Peyer's patch (tissue), 4 donors: ENCODE measurements around the gene MS4A2. TPM values are rescaled to one million over a fixed set of nuclear protein-coding genes. Genes with fewer than 3 reads are reported as not detected.
A peak's percentile ranks its signal among the peaks of the same experiment; 100 is the strongest.

Experiments used
- DNase-seq, 3 donors: peaks; one replicate each; pipeline ENCODE4 v3.0.0-alpha.2; 2017 to 2019
- H3K27ac ChIP-seq, 4 donors: fragments of 200-600 bp; sonication (generic); one replicate each; pipeline ENCODE4 v1.5.1; 2016 to 2019
- H3K27me3 ChIP-seq, 2 donors: fragments of 200-600 bp; sonication (generic); one replicate each; pipeline ENCODE4 v1.5.1; 2019
- H3K36me3 ChIP-seq, 3 donors: fragments of 200-600 bp; sonication (generic); one replicate each; pipeline ENCODE4 v1.5.1; 2016 to 2019
- H3K4me1 ChIP-seq, 4 donors: fragments of 200-600 bp; sonication (generic); one replicate each; pipeline ENCODE4 v1.5.1; 2016 to 2019
- H3K4me3 ChIP-seq, 4 donors: fragments of 200-600 bp; sonication (generic); 1 replicate in 3 of 4; 2 replicates in 1 of 4; pipeline ENCODE4 v1.5.1; 2016 to 2019; ENCODE audit warnings: mild to moderate bottlenecking in 1 of 4
- H3K9me3 ChIP-seq, 4 donors: fragments of 200-600 bp; sonication (generic); one replicate each; pipeline ENCODE4 v1.5.1; 2016 to 2019; ENCODE audit warnings: mild to moderate bottlenecking in 1 of 4
- POLR2A ChIP-seq, 2 donors: fragments of 450-650 bp; IDR thresholded peaks; one replicate each; pipeline ENCODE4 v1.5.1; 2017; ENCODE audit warnings: antibody characterized with exemption in 2 of 2, mild to moderate bottlenecking in 2 of 2, moderate library complexity in 2 of 2
- total RNA-seq, 4 donors: library from RNA; depleted of rRNA; stranded (reverse); fragments of >200 nt; gene quantifications; one replicate each; pipeline ENCODE4 v1.1.0, GENCODE V29; 2016
- TF ChIP-seq, protein P1 (sequence below), 6 experiments: fragments of 450-650 bp in 4 of 6; fragments of 200-600 bp in 2 of 6; sonication (generic) in 1 of 6; IDR thresholded peaks; one replicate each; pipeline ENCODE4 v1.5.1; 2017 to 2019; ENCODE audit warnings: antibody characterized with exemption in 6 of 6, mild to moderate bottlenecking in 3 of 6, moderate library complexity in 1 of 6

MS4A2 gene
- total RNA-seq, 4 donors from 2014 or later = 0.80 to 3.3 (median 1.0) TPM; not detected in 1

DNA sequence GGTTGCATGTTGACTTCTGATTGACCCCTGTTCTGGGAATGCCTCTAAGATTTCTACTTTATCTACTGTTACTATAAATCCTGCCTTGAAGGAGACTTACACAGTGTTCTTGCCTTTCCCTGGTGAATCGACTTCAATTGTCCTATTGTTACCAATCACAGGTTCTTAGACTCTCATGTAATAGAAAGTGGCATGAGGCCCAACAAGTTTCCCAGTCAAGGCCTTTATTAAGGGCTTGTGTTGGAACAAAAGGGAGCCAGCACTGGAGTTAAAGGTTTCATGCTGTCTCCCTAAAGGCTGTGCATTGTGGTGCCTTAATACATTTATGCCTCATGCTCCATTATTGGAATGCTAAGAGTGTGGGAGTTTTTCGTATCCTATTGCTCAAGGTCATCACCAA, 23.3 kb downstream of the MS4A2 start:
- Histone ChIP-seq H3K4me1 (peaks cover 0 to 11% (median 0%) of the 10 kb centered on the region in 4 donors), H3K4me3 (no peak overlapping the region), H3K27me3 (no peaks in the 10 kb centered on the region), H3K9me3 (no peaks in the 10 kb centered on the region), H3K36me3 (no peaks in the 10 kb centered on the region), H3K27ac (no peak overlapping the region)
- TF ChIP-seq, protein P1, sequence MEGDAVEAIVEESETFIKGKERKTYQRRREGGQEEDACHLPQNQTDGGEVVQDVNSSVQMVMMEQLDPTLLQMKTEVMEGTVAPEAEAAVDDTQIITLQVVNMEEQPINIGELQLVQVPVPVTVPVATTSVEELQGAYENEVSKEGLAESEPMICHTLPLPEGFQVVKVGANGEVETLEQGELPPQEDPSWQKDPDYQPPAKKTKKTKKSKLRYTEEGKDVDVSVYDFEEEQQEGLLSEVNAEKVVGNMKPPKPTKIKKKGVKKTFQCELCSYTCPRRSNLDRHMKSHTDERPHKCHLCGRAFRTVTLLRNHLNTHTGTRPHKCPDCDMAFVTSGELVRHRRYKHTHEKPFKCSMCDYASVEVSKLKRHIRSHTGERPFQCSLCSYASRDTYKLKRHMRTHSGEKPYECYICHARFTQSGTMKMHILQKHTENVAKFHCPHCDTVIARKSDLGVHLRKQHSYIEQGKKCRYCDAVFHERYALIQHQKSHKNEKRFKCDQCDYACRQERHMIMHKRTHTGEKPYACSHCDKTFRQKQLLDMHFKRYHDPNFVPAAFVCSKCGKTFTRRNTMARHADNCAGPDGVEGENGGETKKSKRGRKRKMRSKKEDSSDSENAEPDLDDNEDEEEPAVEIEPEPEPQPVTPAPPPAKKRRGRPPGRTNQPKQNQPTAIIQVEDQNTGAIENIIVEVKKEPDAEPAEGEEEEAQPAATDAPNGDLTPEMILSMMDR (IDR thresholded peaks at IDR 0.05) = no peak
- TF ChIP-seq POLR2A (IDR thresholded peaks at IDR 0.05) = no peak
- no peak for DNase-seq

DNA sequence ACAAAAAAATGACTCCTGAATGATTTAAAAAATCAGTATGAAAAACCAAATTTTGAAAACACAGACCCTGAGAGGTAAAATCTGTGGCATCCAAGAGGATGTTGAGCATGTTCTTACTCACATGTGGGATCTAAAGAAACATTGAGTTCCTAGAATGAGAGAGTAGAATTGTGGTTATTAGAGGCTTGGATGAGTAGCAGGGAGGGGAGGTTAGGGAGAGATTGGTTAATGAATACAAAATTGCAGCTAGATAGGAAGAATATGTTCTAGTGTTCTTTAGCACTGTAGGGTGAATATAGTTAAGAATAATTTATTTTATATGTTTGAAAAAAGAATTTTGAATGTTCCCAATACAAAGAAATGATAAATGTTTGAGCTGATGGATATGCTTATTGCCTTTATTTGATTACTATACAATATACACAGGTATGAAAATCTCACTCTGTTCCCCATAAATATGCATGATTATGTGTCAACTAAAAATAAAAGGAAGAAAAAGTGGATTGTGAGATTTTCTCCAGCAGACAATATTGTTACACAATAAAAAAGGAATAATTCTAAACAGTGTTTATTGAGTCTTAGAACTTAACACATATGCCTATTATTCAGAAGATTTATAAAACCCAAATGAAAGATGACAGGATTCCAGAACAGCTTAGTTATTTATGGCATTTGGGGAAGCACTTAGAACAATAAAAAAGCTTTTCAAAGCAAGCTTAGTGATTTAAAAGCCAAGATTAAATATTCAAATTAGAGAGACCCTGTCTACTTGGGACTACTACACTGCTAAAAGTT, 28.7 kb downstream of the MS4A2 start:
- no peaks in the 10 kb centered on the region for H3K9me3 ChIP-seq
- no peaks in the 10 kb centered on the region for H3K36me3 ChIP-seq
- no peak overlapping the region for H3K4me3 ChIP-seq
- H3K4me1 ChIP-seq = no peaks in the 10 kb centered on the region
- H3K27ac ChIP-seq = no peak overlapping the region
- DNase-seq = no peak
- no peaks in the 10 kb centered on the region for H3K27me3 ChIP-seq
- TF ChIP-seq, protein P1 (IDR thresholded peaks at IDR 0.05) = no peak
- TF ChIP-seq POLR2A (IDR thresholded peaks at IDR 0.05) = no peak

DNA sequence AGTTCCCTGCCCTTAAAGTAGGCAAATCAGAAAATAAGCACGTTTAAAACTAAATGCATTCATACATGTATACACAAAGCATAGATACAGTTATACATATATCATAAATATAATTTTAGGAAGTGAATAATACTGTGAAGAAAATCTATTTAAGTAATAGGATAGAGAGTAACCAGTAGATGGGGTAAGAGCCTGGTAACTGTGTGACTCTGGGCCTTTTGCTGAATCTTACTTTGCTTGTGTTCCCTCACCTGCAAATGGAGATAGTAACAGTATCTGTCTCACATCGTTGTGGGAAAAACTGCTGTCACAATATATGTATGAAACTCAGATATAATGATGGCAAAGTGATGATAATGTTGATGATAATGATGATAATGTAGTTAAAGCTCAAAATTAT, 29.9 kb downstream of the MS4A2 start:
- no peaks in the 10 kb centered on the region for H3K9me3 ChIP-seq
- no peaks in the 10 kb centered on the region for H3K4me1 ChIP-seq
- no peak for TF ChIP-seq POLR2A (IDR thresholded peaks at IDR 0.05)
- TF ChIP-seq, protein P1 (IDR thresholded peaks at IDR 0.05) = peak in 1 of 6 experiments; percentile 10
- H3K4me3 ChIP-seq = no peak overlapping the region
- H3K27me3 ChIP-seq = no peaks in the 10 kb centered on the region
- H3K36me3 ChIP-seq = no peaks in the 10 kb centered on the region
- no peak for DNase-seq
- no peak overlapping the region for H3K27ac ChIP-seq

DNA sequence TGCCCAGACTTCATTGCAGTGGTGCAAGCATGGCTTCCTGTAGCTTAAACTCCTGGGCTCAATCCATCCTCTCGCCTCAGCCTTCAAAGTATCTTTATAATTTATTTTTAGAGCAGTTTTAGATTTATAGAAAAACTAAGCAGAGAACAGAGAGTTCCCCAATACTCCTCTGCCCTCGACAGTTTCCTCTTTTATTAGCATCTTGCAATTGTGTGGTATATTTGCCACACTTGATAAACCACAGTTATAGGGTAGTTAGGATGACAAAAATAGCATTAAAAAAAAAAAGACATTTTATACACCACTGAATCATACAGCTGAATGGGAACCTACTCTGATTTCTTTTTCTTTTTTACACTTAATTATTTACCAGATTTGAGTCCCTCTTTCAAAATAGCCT, 31.2 kb downstream of the MS4A2 start:
- H3K4me3 ChIP-seq = no peak overlapping the region
- no peaks in the 10 kb centered on the region for H3K9me3 ChIP-seq
- no peaks in the 10 kb centered on the region for H3K27me3 ChIP-seq
- no peak for DNase-seq
- H3K4me1 ChIP-seq = no peaks in the 10 kb centered on the region
- no peaks in the 10 kb centered on the region for H3K36me3 ChIP-seq
- TF ChIP-seq, protein P1 (IDR thresholded peaks at IDR 0.05) = no peak
- no peak for TF ChIP-seq POLR2A (IDR thresholded peaks at IDR 0.05)
- no peak overlapping the region for H3K27ac ChIP-seq

DNA sequence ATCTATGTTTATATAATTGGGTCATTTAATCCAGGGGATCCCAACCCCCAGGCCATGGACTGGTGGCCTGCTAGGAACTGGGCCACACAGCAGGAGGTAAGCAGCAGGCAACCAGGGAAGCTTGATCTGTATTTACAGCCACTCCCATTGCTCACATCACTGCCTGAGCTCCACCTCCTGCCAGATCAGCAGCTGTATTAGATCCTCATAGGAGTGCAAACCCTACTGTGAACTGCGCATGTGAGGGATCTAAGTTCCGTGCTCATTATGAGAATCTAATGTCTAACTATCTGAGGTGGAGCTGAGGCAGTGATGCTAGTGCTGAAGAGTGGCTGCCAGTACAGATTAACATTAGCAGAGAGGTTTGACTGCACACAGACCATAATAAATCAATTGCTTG, 32.8 kb downstream of the MS4A2 start:
- Histone ChIP-seq H3K4me3 (no peak overlapping the region), H3K9me3 (no peaks in the 10 kb centered on the region), H3K27me3 (no peaks in the 10 kb centered on the region), H3K27ac (no peak overlapping the region), H3K4me1 (no peaks in the 10 kb centered on the region), H3K36me3 (no peaks in the 10 kb centered on the region)
- TF ChIP-seq, protein P1 (IDR thresholded peaks at IDR 0.05) = no peak
- no peak for TF ChIP-seq POLR2A (IDR thresholded peaks at IDR 0.05)
- DNase-seq = peak in 2 of 3 donors; percentile 55 to 61
